ENCODE results near the gene ZNF646. TPM values are rescaled to one million over a fixed set of nuclear protein-coding genes. Genes with fewer than 3 reads are reported as not detected.

Gene ZNF646
- total RNA-seq, 1 donor from 2014 or later, result 11.6 TPM

DNA sequence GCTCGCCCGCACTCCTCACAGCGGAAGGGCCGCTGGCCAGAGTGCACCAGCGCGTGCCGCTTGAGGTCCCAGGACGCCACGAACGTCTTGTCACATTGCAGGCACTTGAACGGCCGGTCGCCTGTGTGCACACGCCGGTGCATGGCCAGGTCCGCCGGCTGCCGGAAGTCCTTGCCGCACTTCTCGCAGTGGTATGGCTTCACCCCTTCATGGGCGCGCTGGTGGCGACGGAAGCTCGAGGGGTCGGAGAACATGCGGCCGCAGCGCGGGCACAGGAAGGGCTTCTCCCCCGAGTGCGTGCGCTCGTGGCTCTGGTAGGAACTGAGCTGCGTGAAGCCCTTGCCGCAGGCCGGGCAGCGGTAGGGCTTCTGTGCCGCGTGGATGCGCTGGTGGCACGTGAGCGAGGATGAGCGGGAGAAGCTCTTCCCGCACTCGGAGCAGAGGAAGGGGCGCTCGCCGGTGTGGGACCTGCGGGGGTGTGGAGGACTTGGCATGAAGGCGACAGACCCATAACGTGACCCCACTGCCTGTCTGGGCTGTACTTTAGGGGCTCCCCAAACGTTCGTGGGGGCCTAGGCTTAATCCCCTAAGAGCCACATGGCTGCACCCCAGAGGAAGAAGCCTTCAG lies 12.3 kb upstream of the ZNF646 start:
- H3K27ac ChIP-seq, result no peak overlapping the region
- intact Hi-C loops (cut with DNase I), result no loop called here
- TF ChIP-seq, protein P1, sequence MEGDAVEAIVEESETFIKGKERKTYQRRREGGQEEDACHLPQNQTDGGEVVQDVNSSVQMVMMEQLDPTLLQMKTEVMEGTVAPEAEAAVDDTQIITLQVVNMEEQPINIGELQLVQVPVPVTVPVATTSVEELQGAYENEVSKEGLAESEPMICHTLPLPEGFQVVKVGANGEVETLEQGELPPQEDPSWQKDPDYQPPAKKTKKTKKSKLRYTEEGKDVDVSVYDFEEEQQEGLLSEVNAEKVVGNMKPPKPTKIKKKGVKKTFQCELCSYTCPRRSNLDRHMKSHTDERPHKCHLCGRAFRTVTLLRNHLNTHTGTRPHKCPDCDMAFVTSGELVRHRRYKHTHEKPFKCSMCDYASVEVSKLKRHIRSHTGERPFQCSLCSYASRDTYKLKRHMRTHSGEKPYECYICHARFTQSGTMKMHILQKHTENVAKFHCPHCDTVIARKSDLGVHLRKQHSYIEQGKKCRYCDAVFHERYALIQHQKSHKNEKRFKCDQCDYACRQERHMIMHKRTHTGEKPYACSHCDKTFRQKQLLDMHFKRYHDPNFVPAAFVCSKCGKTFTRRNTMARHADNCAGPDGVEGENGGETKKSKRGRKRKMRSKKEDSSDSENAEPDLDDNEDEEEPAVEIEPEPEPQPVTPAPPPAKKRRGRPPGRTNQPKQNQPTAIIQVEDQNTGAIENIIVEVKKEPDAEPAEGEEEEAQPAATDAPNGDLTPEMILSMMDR (IDR thresholded peaks at IDR 0.05), result no peak
- no peak overlapping the region for H3K4me3 ChIP-seq
- peaks cover 16 to 37% of the 10 kb centered on the region in 2 donors for H3K36me3 ChIP-seq
- DNase-seq (ENCODE audit: low spot score in 2 of 2), result peak in 1 of 2 donors; percentile 60
- no peaks in the 10 kb centered on the region for H3K9me3 ChIP-seq
- H3K4me1 ChIP-seq, result no peaks in the 10 kb centered on the region
- no peaks in the 10 kb centered on the region for H3K27me3 ChIP-seq

GRCh38 chr16:31063495-31063842 lies 10.8 kb upstream of the ZNF646 start:
- H3K27ac ChIP-seq, result no peak overlapping the region
- no peaks in the 10 kb centered on the region for H3K27me3 ChIP-seq
- intact Hi-C loops (cut with DNase I), result no loop called here

GRCh38 chr16:31063843-31064611 lies 10.2 kb upstream of the ZNF646 start:
- H3K9me3 ChIP-seq, result no peaks in the 10 kb centered on the region
- no peaks in the 10 kb centered on the region for H3K4me1 ChIP-seq
- H3K36me3 ChIP-seq, result peaks cover 16 to 34% of the 10 kb centered on the region in 2 donors
- H3K27ac ChIP-seq, result peak overlapping the region in 1 of 2 donors; percentile 53
- no peaks in the 10 kb centered on the region for H3K27me3 ChIP-seq
- intact Hi-C loops (cut with DNase I), result no loop called here
- no peak for DNase-seq (ENCODE audit: low spot score in 2 of 2)
- TF ChIP-seq, protein P1 (IDR thresholded peaks at IDR 0.05), result no peak
- peak overlapping the region in 1 of 2 donors; percentile 13 for H3K4me3 ChIP-seq

More at GRCh38 chr16:31063495-31063842, 10.8 kb upstream of the ZNF646 start:
- no peaks in the 10 kb centered on the region for H3K4me1 ChIP-seq
- no peaks in the 10 kb centered on the region for H3K9me3 ChIP-seq
- no peak for DNase-seq (ENCODE audit: low spot score in 2 of 2)
- TF ChIP-seq, protein P1 (IDR thresholded peaks at IDR 0.05), result no peak
- peak overlapping the region in 1 of 2 donors; percentile 13 for H3K4me3 ChIP-seq
- peaks cover 16 to 34% of the 10 kb centered on the region in 2 donors for H3K36me3 ChIP-seq

- TF ChIP-seq, protein P1 (IDR thresholded peaks at IDR 0.05), result no peak
- H3K27me3 ChIP-seq, result no peaks in the 10 kb centered on the region
- no peaks in the 10 kb centered on the region for H3K9me3 ChIP-seq
- no peak overlapping the region for H3K4me3 ChIP-seq
- intact Hi-C loops (cut with DNase I), result no loop called here
- peak in 1 of 2 donors; percentile 79 for DNase-seq (ENCODE audit: low spot score in 2 of 2)
- H3K36me3 ChIP-seq, result peaks cover 16 to 31% of the 10 kb centered on the region in 2 donors
- peak overlapping the region; percentile 3 to 53 for H3K27ac ChIP-seq
- H3K4me1 ChIP-seq, result no peaks in the 10 kb centered on the region
Measured at GRCh38 chr16:31064882-31065461, 9.2 kb upstream of the ZNF646 start.

DNA sequence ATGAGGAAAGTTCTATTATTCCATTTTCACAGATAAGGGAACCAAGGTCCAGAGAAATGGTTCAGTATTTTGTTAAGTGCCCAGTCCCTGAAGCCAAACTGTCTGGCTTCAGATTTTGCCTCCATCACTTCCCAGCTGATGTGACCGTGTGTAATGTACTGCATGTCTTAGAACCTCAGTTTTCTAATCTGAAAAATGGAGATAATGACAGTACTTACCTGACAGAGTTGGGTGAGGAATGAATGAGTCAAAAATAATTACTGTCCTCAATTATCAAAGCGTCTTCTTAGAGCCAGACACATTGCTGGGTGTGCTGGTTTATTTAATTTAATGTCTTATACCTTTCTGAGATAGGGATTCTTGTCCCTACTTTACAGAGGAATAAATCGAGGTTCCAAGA lies 6.9 kb upstream of the ZNF646 start:
- Histone ChIP-seq H3K27me3 (no peaks in the 10 kb centered on the region), H3K9me3 (no peaks in the 10 kb centered on the region), H3K4me1 (peaks cover 0 to 7% of the 10 kb centered on the region in 2 donors), H3K27ac (no peak overlapping the region), H3K36me3 (peaks cover 7 to 10% of the 10 kb centered on the region in 2 donors), H3K4me3 (no peak overlapping the region)
- intact Hi-C loops (cut with DNase I), result no loop called here
- DNase-seq (ENCODE audit: low spot score in 2 of 2), result no peak
- TF ChIP-seq, protein P1 (IDR thresholded peaks at IDR 0.05), result no peak

All from ascending aorta (tissue), 2 donors.